ENCODE data around the gene ICA1L. TPM values are rescaled to one million over a fixed set of nuclear protein-coding genes. Genes with fewer than 3 reads are reported as not detected.
A peak's percentile ranks its signal among the peaks of the same experiment; 100 is the strongest.

ICA1L gene
- total RNA-seq, 1 experiment from 2014 or later = not detected

GRCh38 chr2:202831242-202832220 is 40.0 kb downstream of the ICA1L start:
- no peak overlapping the region for H3K4me3 ChIP-seq
- POLR2A ChIA-PET (ENCODE audit: unreplicated experiment) = no interaction called here
- BruUV-seq (replicated peaks) = no TSS peak

GRCh38 chr2:202824901-202825300 is 46.7 kb downstream of the ICA1L start:
- H3K4me2 ChIP-seq = no peak overlapping the region
- H3K9me3 ChIP-seq (ENCODE audit: insufficient read depth, low read depth) = no peaks in the 10 kb centered on the region
- H3K27me3 ChIP-seq (ENCODE audit: insufficient read depth, low read depth) = no peaks in the 10 kb centered on the region
- H2AFZ ChIP-seq = no peak overlapping the region
- ChIA-PET CTCF (no interaction called here), POLR2A (ENCODE audit: unreplicated experiment) (no interaction called here)
- DNase-seq = no peak
- no peaks in the 10 kb centered on the region for H3K9me2 ChIP-seq (ENCODE audit: insufficient read depth)
- no peak overlapping the region for H3K27ac ChIP-seq
- H4K20me1 ChIP-seq (ENCODE audit: insufficient read depth) = no peaks in the 10 kb centered on the region
- H3K79me2 ChIP-seq (ENCODE audit: low read depth) = no peaks in the 10 kb centered on the region
- no peaks in the 10 kb centered on the region for H3K4me1 ChIP-seq (replicated peaks; ENCODE audit: insufficient read depth)
- H3K4me3 ChIP-seq = no peak overlapping the region
- BruUV-seq (replicated peaks) = no TSS peak
- no peak for TF ChIP-seq EZH2 (IDR thresholded peaks at IDR 0.05; ENCODE audit: low read depth)
- no peak for TF ChIP-seq CTCF (conservative IDR thresholded peaks at IDR 0.05)
- intact Hi-C loops (cut with micrococcal nuclease; ENCODE audit: unreplicated experiment) = no loop called here
- no peaks in the 10 kb centered on the region for H3F3A ChIP-seq (ENCODE audit: insufficient read depth, low read depth)
- H3K36me3 ChIP-seq (ENCODE audit: low read depth) = no peaks in the 10 kb centered on the region

More at GRCh38 chr2:202831242-202832220, 40.0 kb downstream of the ICA1L start:
- no peaks in the 10 kb centered on the region for H3K9me3 ChIP-seq (ENCODE audit: insufficient read depth, low read depth)
- no peaks in the 10 kb centered on the region for H4K20me1 ChIP-seq (ENCODE audit: insufficient read depth)
- H3K27ac ChIP-seq = no peak overlapping the region
- H3K4me2 ChIP-seq = peak overlapping the region; percentile 21; the same call in 1 of the 2 replicates
- CTCF ChIA-PET = no interaction called here
- H3F3A ChIP-seq (ENCODE audit: insufficient read depth, low read depth) = no peaks in the 10 kb centered on the region
- TF ChIP-seq EZH2 (IDR thresholded peaks at IDR 0.05; ENCODE audit: low read depth) = no peak
- TF ChIP-seq CTCF (conservative IDR thresholded peaks at IDR 0.05) = peak; percentile 63
- H3K4me1 ChIP-seq (replicated peaks; ENCODE audit: insufficient read depth) = 0 out of 2 replicates have a peak, but pooled peaks cover 5% of the 10 kb centered on the region
- H3K27me3 ChIP-seq (ENCODE audit: insufficient read depth, low read depth) = no peaks in the 10 kb centered on the region
- no peaks in the 10 kb centered on the region for H3K9me2 ChIP-seq (ENCODE audit: insufficient read depth)
- DNase-seq = peak; percentile 29 to 47
- intact Hi-C loops (cut with micrococcal nuclease; ENCODE audit: unreplicated experiment) = loop anchor here (10.0 kb wide), 3 partner anchors 623 to 1073 kb away; no protein-coding TSS in a partner anchor
- no peaks in the 10 kb centered on the region for H3K36me3 ChIP-seq (ENCODE audit: low read depth)
- H3K79me2 ChIP-seq (ENCODE audit: low read depth) = no peaks in the 10 kb centered on the region
- 0 out of 2 replicates have a peak overlapping the region, but pooled peaks have one; percentile 30 for H2AFZ ChIP-seq

- no peaks in the 10 kb centered on the region for H3K9me2 ChIP-seq (ENCODE audit: insufficient read depth)
- no peaks in the 10 kb centered on the region for H3K36me3 ChIP-seq (ENCODE audit: low read depth)
- no peaks in the 10 kb centered on the region for H3K4me1 ChIP-seq (replicated peaks; ENCODE audit: insufficient read depth)
- no peaks in the 10 kb centered on the region for H4K20me1 ChIP-seq (ENCODE audit: insufficient read depth)
- H3K9me3 ChIP-seq (ENCODE audit: insufficient read depth, low read depth) = no peaks in the 10 kb centered on the region
- H3K79me2 ChIP-seq (ENCODE audit: low read depth) = no peaks in the 10 kb centered on the region
- no peaks in the 10 kb centered on the region for H3F3A ChIP-seq (ENCODE audit: insufficient read depth, low read depth)
- no peaks in the 10 kb centered on the region for H3K27me3 ChIP-seq (ENCODE audit: insufficient read depth, low read depth)
- no peak overlapping the region for H3K4me2 ChIP-seq
- no peak overlapping the region for H2AFZ ChIP-seq
- no TSS peak for BruUV-seq (replicated peaks)
- H3K4me3 ChIP-seq = no peak overlapping the region
- no peak overlapping the region for H3K27ac ChIP-seq
- ChIA-PET POLR2A (ENCODE audit: unreplicated experiment) (no interaction called here), CTCF (no interaction called here)
- intact Hi-C loops (cut with micrococcal nuclease; ENCODE audit: unreplicated experiment) = no loop called here
- TF ChIP-seq EZH2 (IDR thresholded peaks at IDR 0.05; ENCODE audit: low read depth) (no peak), CTCF (conservative IDR thresholded peaks at IDR 0.05) (no peak)
- DNase-seq = no peak
These were observed 49.2 kb downstream of the ICA1L start for GRCh38 chr2:202822411-202822810.

Data from PC-9 (cell line).